ENCODE data around the gene CADM1. TPM values are rescaled to one million over a fixed set of nuclear protein-coding genes. Genes with fewer than 3 reads are reported as not detected.

The CADM1 gene
- total RNA-seq, 4 donors from 2014 or later = 10.6 to 15.7 (median 13.8) TPM

GRCh38 chr11:115202074-115202473 is 302.1 kb downstream of the CADM1 start:
- Histone ChIP-seq H3K27ac (replicated peaks in 1 of 4) (no peak overlapping the region), H3K9me3 (no peaks in the 10 kb centered on the region), H3K4me1 (no peaks in the 10 kb centered on the region), H3K36me3 (no peaks in the 10 kb centered on the region), H3K4me3 (no peak overlapping the region), H3K27me3 (no peaks in the 10 kb centered on the region)
- TF ChIP-seq POLR2A (IDR thresholded peaks at IDR 0.05; ENCODE audit: low read depth) (no peak), EP300 (IDR thresholded peaks at IDR 0.05) (no peak), POLR2AphosphoS5 (IDR thresholded peaks at IDR 0.05) (no peak)
- TF ChIP-seq, protein P1, sequence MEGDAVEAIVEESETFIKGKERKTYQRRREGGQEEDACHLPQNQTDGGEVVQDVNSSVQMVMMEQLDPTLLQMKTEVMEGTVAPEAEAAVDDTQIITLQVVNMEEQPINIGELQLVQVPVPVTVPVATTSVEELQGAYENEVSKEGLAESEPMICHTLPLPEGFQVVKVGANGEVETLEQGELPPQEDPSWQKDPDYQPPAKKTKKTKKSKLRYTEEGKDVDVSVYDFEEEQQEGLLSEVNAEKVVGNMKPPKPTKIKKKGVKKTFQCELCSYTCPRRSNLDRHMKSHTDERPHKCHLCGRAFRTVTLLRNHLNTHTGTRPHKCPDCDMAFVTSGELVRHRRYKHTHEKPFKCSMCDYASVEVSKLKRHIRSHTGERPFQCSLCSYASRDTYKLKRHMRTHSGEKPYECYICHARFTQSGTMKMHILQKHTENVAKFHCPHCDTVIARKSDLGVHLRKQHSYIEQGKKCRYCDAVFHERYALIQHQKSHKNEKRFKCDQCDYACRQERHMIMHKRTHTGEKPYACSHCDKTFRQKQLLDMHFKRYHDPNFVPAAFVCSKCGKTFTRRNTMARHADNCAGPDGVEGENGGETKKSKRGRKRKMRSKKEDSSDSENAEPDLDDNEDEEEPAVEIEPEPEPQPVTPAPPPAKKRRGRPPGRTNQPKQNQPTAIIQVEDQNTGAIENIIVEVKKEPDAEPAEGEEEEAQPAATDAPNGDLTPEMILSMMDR (IDR thresholded peaks at IDR 0.05) = no peak
- no peak for DNase-seq (ENCODE audit: extremely low spot score)
- intact Hi-C loops (cut with DNase I) = no loop called here
- WGBS = 80% methylated on average over 2 of the region's 2 CpGs

DNA sequence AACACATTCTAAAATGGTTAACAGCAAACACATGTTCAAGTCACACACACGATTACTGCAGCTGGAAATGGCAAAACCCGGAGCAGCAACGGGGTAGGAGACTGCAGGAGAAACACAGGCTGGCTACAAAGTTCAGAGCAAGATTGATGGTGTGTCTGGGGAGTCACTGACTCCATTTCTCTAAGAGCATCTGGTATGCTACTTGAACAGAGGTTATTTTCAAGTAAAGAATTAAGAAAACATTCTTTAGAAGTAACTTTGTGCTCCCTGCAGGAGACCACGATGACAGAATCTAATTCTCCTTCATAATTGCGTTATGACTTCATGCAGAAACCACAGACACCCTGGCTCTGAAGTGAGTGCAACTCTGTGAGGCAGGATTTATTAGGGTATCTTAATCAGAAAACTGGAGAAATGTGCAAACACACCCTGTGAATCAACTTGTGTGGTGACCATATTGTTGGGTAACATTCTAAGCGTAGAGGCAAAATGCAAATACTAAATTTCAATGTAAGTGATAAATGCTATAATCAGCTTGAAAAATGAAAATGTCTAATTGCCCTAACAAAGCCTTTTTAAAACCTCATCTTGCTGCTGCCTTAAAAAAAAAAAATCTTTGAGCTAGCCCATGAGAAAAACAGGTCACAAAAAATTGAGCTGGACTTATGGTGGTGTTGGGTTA is 303.0 kb downstream of the CADM1 start:
- TF ChIP-seq EP300 (IDR thresholded peaks at IDR 0.05) (no peak), POLR2A (IDR thresholded peaks at IDR 0.05; ENCODE audit: low read depth) (no peak), POLR2AphosphoS5 (IDR thresholded peaks at IDR 0.05) (no peak)
- TF ChIP-seq, protein P1 (IDR thresholded peaks at IDR 0.05) = no peak
- intact Hi-C loops (cut with DNase I) = no loop called here
- no peaks in the 10 kb centered on the region for H3K9me3 ChIP-seq
- no peaks in the 10 kb centered on the region for H3K36me3 ChIP-seq
- no peak for DNase-seq (ENCODE audit: extremely low spot score)
- H3K4me3 ChIP-seq = no peak overlapping the region
- WGBS = 54% methylated on average over 6 of the region's 6 CpGs
- no peaks in the 10 kb centered on the region for H3K27me3 ChIP-seq
- H3K27ac ChIP-seq (replicated peaks in 1 of 4) = no peak overlapping the region
- no peaks in the 10 kb centered on the region for H3K4me1 ChIP-seq

- H3K27me3 ChIP-seq = no peaks in the 10 kb centered on the region
- DNase-seq (ENCODE audit: extremely low spot score) = no peak
- no peaks in the 10 kb centered on the region for H3K9me3 ChIP-seq
- TF ChIP-seq EP300 (IDR thresholded peaks at IDR 0.05) (no peak), POLR2A (IDR thresholded peaks at IDR 0.05; ENCODE audit: low read depth) (no peak), POLR2AphosphoS5 (IDR thresholded peaks at IDR 0.05) (no peak)
- TF ChIP-seq, protein P1 (IDR thresholded peaks at IDR 0.05) = no peak
- no peaks in the 10 kb centered on the region for H3K36me3 ChIP-seq
- 60% methylated on average over 3 of the region's 3 CpGs for WGBS
- no peak overlapping the region for H3K27ac ChIP-seq (replicated peaks in 1 of 4)
- H3K4me1 ChIP-seq = no peaks in the 10 kb centered on the region
- intact Hi-C loops (cut with DNase I) = no loop called here
- H3K4me3 ChIP-seq = no peak overlapping the region
Observed at GRCh38 chr11:115199481-115200069, 304.6 kb downstream of the CADM1 start.

GRCh38 chr11:115198321-115198741 is 305.9 kb downstream of the CADM1 start:
- Histone ChIP-seq H3K4me1 (no peaks in the 10 kb centered on the region), H3K27ac (replicated peaks in 1 of 4) (no peak overlapping the region), H3K36me3 (no peaks in the 10 kb centered on the region), H3K9me3 (no peaks in the 10 kb centered on the region), H3K4me3 (no peak overlapping the region), H3K27me3 (no peaks in the 10 kb centered on the region)
- DNase-seq (ENCODE audit: extremely low spot score) = no peak
- TF ChIP-seq POLR2A (IDR thresholded peaks at IDR 0.05; ENCODE audit: low read depth) = no peak
- TF ChIP-seq, protein P1 (IDR thresholded peaks at IDR 0.05) = no peak
- TF ChIP-seq EP300 (IDR thresholded peaks at IDR 0.05) = no peak
- no peak for TF ChIP-seq POLR2AphosphoS5 (IDR thresholded peaks at IDR 0.05)
- 79% methylated on average over 9 of the region's 9 CpGs for WGBS
- intact Hi-C loops (cut with DNase I) = no loop called here

Data from esophagus muscularis mucosa (tissue), 4 donors.